SK-N-SH (cell line): ENCODE results near the gene FAM221B. TPM values are rescaled to one million over a fixed set of nuclear protein-coding genes. Genes with fewer than 3 reads are reported as not detected.

Experiments used
- CTCF ChIA-PET: fragments of 300-600, 350-600 bp; formaldehyde crosslinking; extraction: SDS; loops from one replicate; lab custom pipeline; 2021; lab: Yijun Ruan, JAX
- POLR2A ChIA-PET: fragments of 350-600 bp; sonication (Branson Sonifier 250); formaldehyde crosslinking; extraction: SDS; loops from one replicate; lab custom pipeline; 2020; ENCODE audit warnings: antibody characterized with exemption, inconsistent platforms; lab: Yijun Ruan, JAX
- DNase-seq: peaks from one replicate; pipeline ENCODE4 v3.0.0; 2012
- H2AFZ ChIP-seq: fragments of 200-600 bp; sonication (generic); 2 replicates; pipeline ENCODE4 v1.8.1; 2016; ENCODE audit warnings: antibody characterized with exemption, mild to moderate bottlenecking, low read depth
- H3F3A ChIP-seq: fragments of 200-600 bp; sonication (generic); replicated peaks from 2 replicates; pipeline ENCODE3; 2016; ENCODE audit warnings: antibody characterized with exemption, mild to moderate bottlenecking; ENCODE audit not compliant: insufficient read depth
- H3K27ac ChIP-seq, 2 experiments: fragments of 200-500 bp in 1 of 2; fragments of 200-600 bp in 1 of 2; sonication (Bioruptor generic) in 1 of 2; sonication (generic), shearing (Covaris generic) in 1 of 2; 2 replicates each; pipeline versions ENCODE4 v1.5.1 to v1.6.1; 2014 to 2016; ENCODE audit warnings: low read depth in 2 of 2, inconsistent platforms in 1 of 2, low read length in 1 of 2, mild to moderate bottlenecking in 1 of 2, mixed read lengths in 1 of 2
- H3K27me3 ChIP-seq: fragments of 200-600 bp; sonication (generic), shearing (Covaris generic); 2 replicates; pipeline ENCODE4 v1.6.1; 2016; ENCODE audit warnings: mixed run types; ENCODE audit not compliant: insufficient read depth
- H3K36me3 ChIP-seq, 2 experiments: fragments of 200-500 bp in 1 of 2; fragments of 200-600 bp in 1 of 2; sonication (Bioruptor generic) in 1 of 2; sonication (generic) in 1 of 2; replicated peaks in 1 of 2; 2 replicates each; pipeline versions ENCODE3 to v1.5.1; 2014 to 2016; ENCODE audit warnings: low read length in 1 of 2, mild to moderate bottlenecking in 1 of 2; ENCODE audit not compliant: insufficient read depth in 2 of 2, control insufficient read depth in 1 of 2
- H3K4me1 ChIP-seq, 2 experiments: fragments of 200-500 bp in 1 of 2; fragments of 200-600 bp in 1 of 2; sonication (Bioruptor generic) in 1 of 2; sonication (generic), shearing (Covaris generic) in 1 of 2; 2 replicates each; pipeline versions ENCODE4 v1.5.1 to v1.6.1; 2014 to 2016; ENCODE audit warnings: low read depth in 1 of 2, low read length in 1 of 2, mixed run types in 1 of 2; ENCODE audit not compliant: insufficient read depth in 2 of 2, control insufficient read depth in 1 of 2
- H3K4me2 ChIP-seq: fragments of 200-600 bp; sonication (generic), shearing (Covaris generic); 2 replicates; pipeline ENCODE4 v1.6.1; 2017; ENCODE audit warnings: mixed run types
- H3K4me3 ChIP-seq, 2 experiments: fragments of 200-500 bp in 1 of 2; fragments of 200-600 bp in 1 of 2; sonication (Bioruptor generic) in 1 of 2; sonication (generic), shearing (Covaris generic) in 1 of 2; 2 replicates each; pipeline versions ENCODE4 v1.5.1 to v1.8.1; 2014 to 2016; ENCODE audit warnings: low read depth in 2 of 2, inconsistent platforms in 1 of 2, low read length in 1 of 2, mild to moderate bottlenecking in 1 of 2, mixed read lengths in 1 of 2, moderate library complexity in 1 of 2
- H3K79me2 ChIP-seq: fragments of 200-600 bp; sonication (generic); 2 replicates; pipeline ENCODE4 v1.8.1; 2017; ENCODE audit warnings: mild to moderate bottlenecking; ENCODE audit not compliant: insufficient read depth
- H3K9ac ChIP-seq: fragments of 200-600 bp; sonication (generic); 2 replicates; pipeline ENCODE4 v1.6.1; 2017; ENCODE audit warnings: mixed run types
- H3K9me2 ChIP-seq: fragments of 200-600 bp; sonication (generic); 2 replicates; pipeline ENCODE4 v1.6.1; 2017; ENCODE audit warnings: mixed run types
- H3K9me3 ChIP-seq: fragments of 200-600 bp; sonication (generic); 2 replicates; pipeline ENCODE4 v1.6.1; 2017; ENCODE audit warnings: mixed run types, mild to moderate bottlenecking, moderate library complexity
- H4K20me1 ChIP-seq: fragments of 200-600 bp; sonication (generic); 2 replicates; pipeline ENCODE4 v1.6.1; 2017; ENCODE audit warnings: mild to moderate bottlenecking, mixed run types; ENCODE audit not compliant: insufficient read depth
- ELF1 ChIP-seq: IDR thresholded peaks from 2 replicates; pipeline ENCODE4 v1.4.0; 2012
- EP300 ChIP-seq, 2 experiments: IDR thresholded peaks; 2 replicates each; pipeline versions ENCODE4 v1.4.0 to v1.6.1; 2012; ENCODE audit warnings: borderline replicate concordance in 1 of 2, low read depth in 1 of 2, low read length in 1 of 2
- EZH2phosphoT487 ChIP-seq: fragments of 200-600 bp; sonication (generic); IDR thresholded peaks from 2 replicates; pipeline ENCODE4 v1.6.1; 2017; ENCODE audit warnings: low read depth, mixed run types, mild to moderate bottlenecking, antibody characterized with exemption, moderate library complexity, borderline replicate concordance
- IRF3 ChIP-seq: fragments of 150-350 bp; IDR thresholded peaks from 2 replicates; pipeline ENCODE4 v1.6.1; 2016; ENCODE audit warnings: mild to moderate bottlenecking, low read depth, low read length
- MAX ChIP-seq: IDR thresholded peaks from 2 replicates; pipeline ENCODE4 v1.4.0; 2012; ENCODE audit warnings: low read depth
- MEF2A ChIP-seq: IDR thresholded peaks from 2 replicates; pipeline ENCODE4 v1.4.0; 2012; ENCODE audit warnings: low read depth, borderline replicate concordance
- PBX3 ChIP-seq: IDR thresholded peaks from 2 replicates; pipeline ENCODE4; 2012
- POLR2AphosphoS5 ChIP-seq: IDR thresholded peaks from 2 replicates; pipeline ENCODE4 v1.6.1; 2012; ENCODE audit warnings: low read depth, low read length
- RCOR1 ChIP-seq: fragments of 150-350 bp; IDR thresholded peaks from 2 replicates; pipeline ENCODE4 v1.6.1; 2017; ENCODE audit warnings: antibody characterized with exemption, low read length
- RXRA ChIP-seq: IDR thresholded peaks from 2 replicates; pipeline ENCODE4 v1.4.0; 2012; ENCODE audit warnings: low read depth, mild to moderate bottlenecking, borderline replicate concordance
- SIN3A ChIP-seq: IDR thresholded peaks from 2 replicates; pipeline ENCODE4 v1.6.1; 2012; ENCODE audit warnings: low read depth, mild to moderate bottlenecking, low read length, moderate library complexity, borderline replicate concordance
- SMC3 ChIP-seq: IDR thresholded peaks from 2 replicates; pipeline ENCODE4 v1.6.1; 2012; ENCODE audit warnings: low read depth, low read length, improper control_type of control experiment
- TAF1 ChIP-seq: IDR thresholded peaks from 2 replicates; pipeline ENCODE4 v1.6.1; 2012; ENCODE audit warnings: low read depth, mild to moderate bottlenecking, low read length, moderate library complexity, borderline replicate concordance
- TCF12 ChIP-seq: IDR thresholded peaks from 2 replicates; pipeline ENCODE4 v1.4.0; 2012
- TEAD4 ChIP-seq: IDR thresholded peaks from 2 replicates; pipeline ENCODE4 v1.4.0; 2012; ENCODE audit warnings: mild to moderate bottlenecking, borderline replicate concordance; ENCODE audit not compliant: insufficient read depth
- USF1 ChIP-seq: IDR thresholded peaks from 2 replicates; pipeline ENCODE4 v1.4.0; 2012; ENCODE audit warnings: low read depth, borderline replicate concordance
- USF2 ChIP-seq: fragments of 150-350 bp; IDR thresholded peaks from 2 replicates; pipeline ENCODE4 v1.6.1; 2017; ENCODE audit warnings: antibody characterized with exemption, low read length, low read depth, borderline replicate concordance
- ZBTB33 ChIP-seq: IDR thresholded peaks from 2 replicates; pipeline ENCODE4 v1.4.0; 2012; ENCODE audit warnings: low read depth, borderline replicate concordance
- WGBS: methylation state at CpG from one replicate; pipeline ENCODE4 v1.1.6; 2017; ENCODE audit warnings: low lambda C conversion rate; 5-methylcytosine and 5-hydroxymethylcytosine counted together
- polyA plus RNA-seq, 3 experiments: library from polyadenylated mRNA; depleted of rRNA; stranded (reverse); fragments of >200 nt; gene quantifications; 2 replicates each; pipeline ENCODE4 v1.2.3, GENCODE V29; 2012

FAM221B gene
- polyA plus RNA-seq, 1 of the 3 experiments (the other 2 are of a cell fraction): not detected

GRCh38 chr9:35839926-35840325, 11.4 kb upstream of the FAM221B start:
- 84% methylated on average over 4 of the region's 5 CpGs for WGBS
- Histone ChIP-seq H3K4me1 (peaks cover 0 to 5% of the 10 kb centered on the region in 2 experiments; a peak in 3 of 4 replicates), H3K9ac (no peak overlapping the region), H3K9me2 (no peaks in the 10 kb centered on the region), H2AFZ (no peak overlapping the region), H3K27me3 (no peaks in the 10 kb centered on the region), H3K9me3 (no peaks in the 10 kb centered on the region), H4K20me1 (no peaks in the 10 kb centered on the region), H3K79me2 (no peaks in the 10 kb centered on the region), H3K4me3 (no peak overlapping the region), H3F3A (no peaks in the 10 kb centered on the region), H3K4me2 (no peak overlapping the region), H3K36me3 (no peaks in the 10 kb centered on the region), H3K27ac (no peak overlapping the region)
- TF ChIP-seq TAF1 (no peak), POLR2AphosphoS5 (no peak), EZH2phosphoT487 (no peak), TCF12 (no peak), MAX (no peak)
- ChIA-PET POLR2A (no interaction called here), CTCF (interaction anchor here (0.8 to 2.8 kb wide), 2 partner anchors 14 to 42 kb away, joined by 3 to 12 read pairs; no protein-coding TSS in a partner anchor)
- DNase-seq: no peak

- Histone ChIP-seq H4K20me1 (no peaks in the 10 kb centered on the region), H3K9me2 (no peaks in the 10 kb centered on the region), H3K27ac (no peak overlapping the region), H3K27me3 (no peaks in the 10 kb centered on the region), H3F3A (no peaks in the 10 kb centered on the region), H3K4me1 (peaks cover 0 to 4% of the 10 kb centered on the region in 2 experiments; a peak in 1 of 4 replicates), H3K79me2 (no peaks in the 10 kb centered on the region), H3K4me3 (no peak overlapping the region), H2AFZ (no peak overlapping the region), H3K36me3 (no peaks in the 10 kb centered on the region), H3K4me2 (no peak overlapping the region), H3K9ac (no peak overlapping the region), H3K9me3 (no peaks in the 10 kb centered on the region)
- TF ChIP-seq ELF1 (no peak), PBX3 (no peak), ZBTB33 (no peak), RCOR1 (no peak), USF1 (no peak), RXRA (no peak), SIN3A (no peak), USF2 (no peak), EP300 (IDR thresholded peaks at IDR 0.05; ENCODE audit: borderline replicate concordance in 1 of 2, low read depth in 1 of 2, low read length in 1 of 2) (no peak), MAX (no peak), SMC3 (no peak), MEF2A (no peak), IRF3 (no peak), TEAD4 (no peak)
- WGBS: 81% methylated on average over 5 of the region's 5 CpGs
- ChIA-PET POLR2A (no interaction called here), CTCF (interaction anchor here (1.0 to 2.6 kb wide), 4 partner anchors 11 to 46 kb away, joined by 4 to 21 read pairs (median 6); partner anchors contain the start of gene HINT2)
- DNase-seq: no peak
Measured at GRCh38 chr9:35836595-35836994, 8.1 kb upstream of the FAM221B start.
